GM10266 (cell line): Measurements from ENCODE around the gene TSPYL2.

ENCODE experiments used
- DNase-seq: peaks from one replicate; pipeline ENCODE4 v3.0.0; 2012; ENCODE audit errors: extremely low spot score
- CTCF ChIP-seq: IDR thresholded peaks from 2 replicates; pipeline ENCODE4 v1.5.1; 2012; ENCODE audit warnings: mild to moderate bottlenecking, low read depth; ENCODE audit not compliant: control insufficient read depth, insufficient read depth; ENCODE audit errors: missing control alignments

TSPYL2 gene

GRCh38 chrX:53087388-53087831 is 5.2 kb downstream of the TSPYL2 start:
- no peak for DNase-seq
- TF ChIP-seq CTCF, result no peak

- TF ChIP-seq CTCF, result no peak
- peak; percentile 71 for DNase-seq
These were observed 6.2 kb downstream of the TSPYL2 start for GRCh38 chrX:53088136-53088974.

GRCh38 chrX:53089224-53089842 is 7.2 kb downstream of the TSPYL2 start:
- TF ChIP-seq CTCF, result peak; percentile 66
- no peak for DNase-seq

- no peak for TF ChIP-seq CTCF
- DNase-seq, result no peak
These were observed 7.8 kb downstream of the TSPYL2 start for GRCh38 chrX:53089925-53090324.

GRCh38 chrX:53091354-53091753 is 9.2 kb downstream of the TSPYL2 start:
- no peak for DNase-seq
- TF ChIP-seq CTCF, result no peak

GRCh38 chrX:53093177-53093655 is 11.0 kb downstream of the TSPYL2 start:
- TF ChIP-seq CTCF, result peak; percentile 69

More at GRCh38 chrX:53093177-53093655, 11.0 kb downstream of the TSPYL2 start:
- peak; percentile 70 for DNase-seq
